Esophagus muscularis mucosa (tissue), 4 donors: ENCODE measurements around the gene LCN9. TPM values are rescaled to one million over a fixed set of nuclear protein-coding genes. Genes with fewer than 3 reads are reported as not detected.
A peak's percentile ranks its signal among the peaks of the same experiment; 100 is the strongest.

ENCODE experiments used
- DNase-seq: peaks from one replicate; pipeline ENCODE4 v3.0.0-alpha.2; 2017; ENCODE audit errors: extremely low spot score
- H3K27ac ChIP-seq, 4 donors: fragments of 200-600 bp; sonication (generic); replicated peaks in 1 of 4; 1 replicate in 3 of 4; 2 replicates in 1 of 4; pipeline ENCODE4 v1.5.1; 2016 to 2019; ENCODE audit warnings: mild to moderate bottlenecking in 1 of 4
- H3K27me3 ChIP-seq, 4 donors: fragments of 200-600 bp; sonication (generic); one replicate each; pipeline versions ENCODE4 v1.5.1 to v1.6.0; 2016 to 2019
- H3K36me3 ChIP-seq, 4 donors: fragments of 200-600 bp; sonication (generic); one replicate each; pipeline ENCODE4 v1.5.1; 2016 to 2019
- H3K4me1 ChIP-seq, 4 donors: fragments of 200-600 bp; sonication (generic); one replicate each; pipeline ENCODE4 v1.5.1; 2016 to 2019
- H3K4me3 ChIP-seq, 4 donors: fragments of 200-600 bp; sonication (generic); 1 replicate in 2 of 4; 2 replicates in 2 of 4; pipeline ENCODE4 v1.5.1; 2016 to 2019; ENCODE audit warnings: mild to moderate bottlenecking in 4 of 4, moderate library complexity in 1 of 4
- H3K9me3 ChIP-seq, 4 donors: fragments of 200-600 bp; sonication (generic); 1 replicate in 3 of 4; 2 replicates in 1 of 4; pipeline ENCODE4 v1.5.1; 2016 to 2019
- CTCF ChIP-seq, 3 experiments: fragments of 200-600 bp in 2 of 3; fragments of 450-650 bp in 1 of 3; sonication (generic) in 2 of 3; IDR thresholded peaks; one replicate each; pipeline ENCODE4 v1.5.1; 2017 to 2019; ENCODE audit warnings: antibody characterized with exemption in 3 of 3, mild to moderate bottlenecking in 2 of 3, moderate library complexity in 1 of 3
- EP300 ChIP-seq: sonication (generic); formaldehyde crosslinking; IDR thresholded peaks from one replicate; pipeline ENCODE4 v1.6.1; 2017; ENCODE audit warnings: antibody characterized with exemption
- POLR2A ChIP-seq: fragments of 450-650 bp; IDR thresholded peaks from one replicate; pipeline ENCODE4 v1.6.1; 2017; ENCODE audit warnings: antibody characterized with exemption, moderate library complexity, mild to moderate bottlenecking, low read depth
- POLR2AphosphoS5 ChIP-seq, 2 donors: sonication (generic); formaldehyde crosslinking; IDR thresholded peaks; one replicate each; pipeline ENCODE4 v1.6.1; 2017; ENCODE audit warnings: antibody characterized with exemption in 2 of 2
- WGBS: methylation state at CpG from one replicate; pipeline ENCODE4 v1.1.5; 2018; 5-methylcytosine and 5-hydroxymethylcytosine counted together
- intact Hi-C: fragments of 100-400 bp; cut with DNase I; formaldehyde crosslinking; loops from one replicate; pipeline ENCODE4 v1.15.1; 2023
- total RNA-seq, 4 donors: library from RNA; depleted of rRNA; stranded (reverse); fragments of >200 nt; gene quantifications; one replicate each; pipeline versions ENCODE4 v1.1.0 to v1.2.1, GENCODE V29; 2016

LCN9 gene
- total RNA-seq, 4 donors from 2014 or later: not detected

GRCh38 chr9:135641745-135642144, 21.4 kb upstream of the LCN9 start:
- Histone ChIP-seq H3K4me1 (no peaks in the 10 kb centered on the region), H3K9me3 (peaks cover 0 to 27% (median 23%) of the 10 kb centered on the region in 4 donors), H3K27ac (no peak overlapping the region), H3K36me3 (no peaks in the 10 kb centered on the region), H3K27me3 (peaks cover 0 to 39% (median 0%) of the 10 kb centered on the region in 4 donors), H3K4me3 (no peak overlapping the region)
- intact Hi-C loops: no loop called here
- no peak for DNase-seq
- TF ChIP-seq CTCF (IDR thresholded peaks at IDR 0.05) (no peak), POLR2A (no peak), EP300 (no peak)
- 78% methylated on average over 8 of the region's 8 CpGs for WGBS

GRCh38 chr9:135644631-135645218, 18.4 kb upstream of the LCN9 start:
- no peaks in the 10 kb centered on the region for H3K4me1 ChIP-seq
- H3K9me3 ChIP-seq: peaks cover 0 to 56% (median 44%) of the 10 kb centered on the region in 4 donors
- no peaks in the 10 kb centered on the region for H3K36me3 ChIP-seq
- TF ChIP-seq POLR2A (no peak), POLR2AphosphoS5 (IDR thresholded peaks at IDR 0.05) (no peak), EP300 (no peak), CTCF (IDR thresholded peaks at IDR 0.05) (no peak)
- H3K4me3 ChIP-seq: no peak overlapping the region
- intact Hi-C loops: no loop called here
- H3K27me3 ChIP-seq: peaks cover 0 to 10% (median 0%) of the 10 kb centered on the region in 4 donors
- DNase-seq: peak; percentile 21
- no peak overlapping the region for H3K27ac ChIP-seq
- 81% methylated on average over 5 of the region's 5 CpGs for WGBS

GRCh38 chr9:135647884-135648283, 15.2 kb upstream of the LCN9 start:
- 93% methylated on average over 4 of the region's 4 CpGs for WGBS
- H3K4me1 ChIP-seq: no peaks in the 10 kb centered on the region
- peak; percentile 42 for DNase-seq
- no peaks in the 10 kb centered on the region for H3K36me3 ChIP-seq
- peaks cover 0 to 56% (median 44%) of the 10 kb centered on the region in 4 donors for H3K9me3 ChIP-seq
- H3K4me3 ChIP-seq: no peak overlapping the region
- H3K27me3 ChIP-seq: peaks cover 0 to 13% (median 0%) of the 10 kb centered on the region in 4 donors
- no peak for TF ChIP-seq POLR2AphosphoS5 (IDR thresholded peaks at IDR 0.05)
- TF ChIP-seq CTCF (IDR thresholded peaks at IDR 0.05): no peak
- no peak for TF ChIP-seq EP300
- TF ChIP-seq POLR2A: no peak
- intact Hi-C loops: no loop called here
- H3K27ac ChIP-seq: no peak overlapping the region

- peaks cover 0 to 54% (median 44%) of the 10 kb centered on the region in 4 donors for H3K9me3 ChIP-seq
- peaks cover 0 to 14% (median 0%) of the 10 kb centered on the region in 4 donors for H3K27me3 ChIP-seq
- DNase-seq: peak; percentile 19
- no peak overlapping the region for H3K4me3 ChIP-seq
- intact Hi-C loops: no loop called here
- WGBS: 78% methylated on average over 10 of the region's 10 CpGs
- no peaks in the 10 kb centered on the region for H3K4me1 ChIP-seq
- no peak overlapping the region for H3K27ac ChIP-seq
- H3K36me3 ChIP-seq: no peaks in the 10 kb centered on the region
- no peak for TF ChIP-seq CTCF (IDR thresholded peaks at IDR 0.05)
- TF ChIP-seq POLR2A: no peak
- TF ChIP-seq EP300: no peak
- TF ChIP-seq POLR2AphosphoS5 (IDR thresholded peaks at IDR 0.05): no peak
Observed at GRCh38 chr9:135648494-135649410, 14.4 kb upstream of the LCN9 start.
